A673 (cell line): ENCODE data around the gene F2RL2. TPM values are rescaled to one million over a fixed set of nuclear protein-coding genes. Genes with fewer than 3 reads are reported as not detected.

Experiments
- BruUV-seq: library from RNA; stranded (reverse); fragments of 400-500 nt; replicated peaks from 2 replicates; lab custom pipeline; 2021; lab: Mats Ljungman, UMichigan
- CTCF ChIA-PET: fragments of 300-600 bp; sonication (Branson Sonifier 250); formaldehyde crosslinking; loops from one replicate; lab custom pipeline; 2022; ENCODE audit warnings: antibody characterized with exemption; lab: Charles Lee
- POLR2A ChIA-PET: fragments of 300-600 bp; sonication (Branson Sonifier 250); formaldehyde crosslinking; loops from one replicate; lab custom pipeline; 2022; ENCODE audit warnings: antibody characterized with exemption; ENCODE audit not compliant: low non-redundant PET; lab: Charles Lee
- DNase-seq: peaks from one replicate; pipeline ENCODE4 v3.0.0-alpha.2; 2015; ENCODE audit warnings: low spot score
- H3K27ac ChIP-seq: fragments of 200-600 bp; sonication (generic); 2 replicates; pipeline ENCODE4 v1.5.1; 2016; ENCODE audit warnings: mixed run types, low read depth, mild to moderate bottlenecking, mixed read lengths, antibody characterized with exemption, low read length; ENCODE audit not compliant: poor library complexity, severe bottlenecking
- H3K27me3 ChIP-seq: fragments of 200-600 bp; sonication (generic); replicated peaks from 2 replicates; pipeline ENCODE4 v1.6.1; 2017; ENCODE audit warnings: mixed run types, low read depth, mild to moderate bottlenecking, mixed read lengths, antibody characterized with exemption, low read length; ENCODE audit not compliant: insufficient read depth, poor library complexity
- H3K36me3 ChIP-seq: fragments of 200-600 bp; sonication (generic); 2 replicates; pipeline ENCODE4 v1.6.1; 2016; ENCODE audit warnings: mixed run types, mild to moderate bottlenecking, mixed read lengths, antibody characterized with exemption, low read length; ENCODE audit not compliant: insufficient read depth, poor library complexity, severe bottlenecking
- H3K4me1 ChIP-seq: fragments of 200-600 bp; sonication (generic); 2 replicates; pipeline ENCODE4 v1.6.1; 2017; ENCODE audit warnings: mixed run types, mild to moderate bottlenecking, mixed read lengths, antibody characterized with exemption, low read length; ENCODE audit not compliant: insufficient read depth, poor library complexity, severe bottlenecking
- H3K4me3 ChIP-seq: fragments of 200-600 bp; sonication (generic); 2 replicates; pipeline ENCODE4 v1.5.1; 2016; ENCODE audit warnings: low read depth, mixed run types, mild to moderate bottlenecking, mixed read lengths, low read length; ENCODE audit not compliant: poor library complexity, severe bottlenecking
- H3K9me3 ChIP-seq: fragments of 200-600 bp; sonication (generic); 2 replicates; pipeline ENCODE4 v1.6.1; 2016; ENCODE audit warnings: mixed run types, low read depth, mild to moderate bottlenecking, mixed read lengths, antibody characterized with exemption, low read length; ENCODE audit not compliant: poor library complexity, severe bottlenecking
- EZH2 ChIP-seq: fragments of 200-600 bp; sonication (generic); IDR thresholded peaks from 2 replicates; pipeline ENCODE4 v1.6.1; 2017; ENCODE audit warnings: borderline replicate concordance, low read depth, mild to moderate bottlenecking, mixed read lengths, antibody characterized with exemption, low read length; ENCODE audit not compliant: poor library complexity, severe bottlenecking
- intact Hi-C: fragments of 100-400 bp; cut with micrococcal nuclease; formaldehyde crosslinking; loops from one replicate; pipeline ENCODE4 v1.10.0; 2022; ENCODE audit not compliant: unreplicated experiment
- total RNA-seq: library from RNA; stranded (reverse); gene quantifications from 2 replicates; pipeline ENCODE4 v1.2.3, GENCODE V29; 2021
- TF ChIP-seq, protein P1 (sequence below): fragments of 300-800, 200-600 bp; sonication (generic); conservative IDR thresholded peaks from 2 replicates; pipeline ENCODE4 v1.5.1; 2017; ENCODE audit warnings: low read depth, mild to moderate bottlenecking, antibody characterized with exemption, low read length, moderate library complexity, mixed read lengths

Gene F2RL2
- total RNA-seq, 1 experiment from 2014 or later = 14.4 TPM

DNA sequence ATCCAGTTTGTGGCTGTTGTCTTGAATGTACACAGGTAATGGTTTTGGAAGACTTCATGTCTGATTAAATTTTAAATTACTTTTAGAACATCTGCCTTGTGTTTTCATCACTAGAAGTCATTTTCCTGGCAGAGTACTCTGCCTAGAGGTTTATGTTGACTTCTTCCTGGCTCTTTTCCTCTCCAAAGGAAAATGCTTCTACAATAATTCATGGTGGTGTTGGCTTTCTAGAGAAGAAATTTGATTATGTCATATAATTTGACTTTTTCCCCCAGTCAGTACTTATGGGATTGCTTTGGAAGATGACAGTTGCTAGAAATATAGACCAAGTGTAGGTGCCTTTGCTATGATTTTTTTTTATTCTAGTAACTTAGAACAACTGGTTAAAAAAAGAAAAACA is 46.8 kb downstream of the F2RL2 start:
- Histone ChIP-seq H3K4me3 (no peak overlapping the region), H3K36me3 (no peaks in the 10 kb centered on the region), H3K4me1 (no peaks in the 10 kb centered on the region), H3K27ac (no peak overlapping the region), H3K27me3 (no peaks in the 10 kb centered on the region), H3K9me3 (no peaks in the 10 kb centered on the region)
- TF ChIP-seq, protein P1, sequence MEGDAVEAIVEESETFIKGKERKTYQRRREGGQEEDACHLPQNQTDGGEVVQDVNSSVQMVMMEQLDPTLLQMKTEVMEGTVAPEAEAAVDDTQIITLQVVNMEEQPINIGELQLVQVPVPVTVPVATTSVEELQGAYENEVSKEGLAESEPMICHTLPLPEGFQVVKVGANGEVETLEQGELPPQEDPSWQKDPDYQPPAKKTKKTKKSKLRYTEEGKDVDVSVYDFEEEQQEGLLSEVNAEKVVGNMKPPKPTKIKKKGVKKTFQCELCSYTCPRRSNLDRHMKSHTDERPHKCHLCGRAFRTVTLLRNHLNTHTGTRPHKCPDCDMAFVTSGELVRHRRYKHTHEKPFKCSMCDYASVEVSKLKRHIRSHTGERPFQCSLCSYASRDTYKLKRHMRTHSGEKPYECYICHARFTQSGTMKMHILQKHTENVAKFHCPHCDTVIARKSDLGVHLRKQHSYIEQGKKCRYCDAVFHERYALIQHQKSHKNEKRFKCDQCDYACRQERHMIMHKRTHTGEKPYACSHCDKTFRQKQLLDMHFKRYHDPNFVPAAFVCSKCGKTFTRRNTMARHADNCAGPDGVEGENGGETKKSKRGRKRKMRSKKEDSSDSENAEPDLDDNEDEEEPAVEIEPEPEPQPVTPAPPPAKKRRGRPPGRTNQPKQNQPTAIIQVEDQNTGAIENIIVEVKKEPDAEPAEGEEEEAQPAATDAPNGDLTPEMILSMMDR = no peak
- TF ChIP-seq EZH2 = no peak
- CTCF ChIA-PET = no interaction called here
- no peak for DNase-seq
- intact Hi-C loops = no loop called here
- BruUV-seq = no TSS peak
- POLR2A ChIA-PET = no interaction called here

DNA sequence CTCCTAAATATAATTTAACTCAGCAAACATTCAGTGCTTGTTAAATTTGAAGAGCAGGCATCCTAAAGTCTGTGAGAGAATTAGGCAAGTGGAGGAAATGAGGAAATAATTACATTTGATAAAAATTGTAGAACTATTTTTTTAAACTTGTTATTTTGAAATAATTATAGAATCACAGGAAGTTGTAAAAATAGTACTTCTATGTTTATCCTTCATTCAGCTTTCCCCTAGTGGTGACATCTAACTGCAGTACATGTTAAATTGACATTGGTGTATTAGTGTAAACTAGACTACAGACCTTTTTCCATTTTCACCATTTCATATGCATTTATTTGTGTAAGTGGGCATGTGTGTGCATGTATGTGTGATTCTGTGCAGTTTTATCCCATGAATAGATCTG is 51.6 kb downstream of the F2RL2 start:
- intact Hi-C loops = no loop called here
- no TSS peak for BruUV-seq
- DNase-seq = peak; percentile 17
- no peak for TF ChIP-seq EZH2
- TF ChIP-seq, protein P1 = peak; percentile 41
- Histone ChIP-seq H3K27me3 (no peaks in the 10 kb centered on the region), H3K9me3 (no peaks in the 10 kb centered on the region), H3K4me3 (no peak overlapping the region), H3K36me3 (no peaks in the 10 kb centered on the region), H3K27ac (no peak overlapping the region), H3K4me1 (no peaks in the 10 kb centered on the region)
- ChIA-PET POLR2A (no interaction called here), CTCF (interaction anchor here (0.6 kb wide), 1 partner anchor 208 kb away, joined by 3 read pairs; no protein-coding TSS in a partner anchor)

DNA sequence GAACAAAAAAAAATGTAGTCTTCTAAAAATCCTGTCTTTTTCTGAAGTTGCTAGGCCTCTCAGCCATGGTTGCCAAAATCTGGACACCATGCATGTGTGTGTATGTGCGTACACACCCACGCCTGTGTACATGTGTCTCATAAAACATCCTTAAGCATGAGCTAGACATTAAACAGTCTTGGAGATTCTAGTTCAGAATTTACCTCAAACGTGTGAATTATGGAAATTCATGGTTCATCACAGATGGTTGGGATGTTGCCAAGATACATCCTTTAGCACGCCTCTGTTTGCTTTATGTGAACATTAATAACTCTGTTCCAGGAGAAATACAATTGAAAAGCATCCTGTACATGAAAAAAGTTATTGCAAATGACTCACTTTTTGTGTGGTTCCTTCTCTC is 53.0 kb downstream of the F2RL2 start:
- no peaks in the 10 kb centered on the region for H3K36me3 ChIP-seq
- no peak for DNase-seq
- TF ChIP-seq, protein P1 = no peak
- no peak for TF ChIP-seq EZH2
- no peaks in the 10 kb centered on the region for H3K27me3 ChIP-seq
- BruUV-seq = no TSS peak
- intact Hi-C loops = no loop called here
- H3K4me3 ChIP-seq = no peak overlapping the region
- H3K27ac ChIP-seq = no peak overlapping the region
- H3K9me3 ChIP-seq = no peaks in the 10 kb centered on the region
- ChIA-PET POLR2A (no interaction called here), CTCF (interaction anchor here (0.6 kb wide), 1 partner anchor 167 kb away, joined by 3 read pairs; no protein-coding TSS in a partner anchor)
- no peaks in the 10 kb centered on the region for H3K4me1 ChIP-seq

Other genes with a start within 250 kb of the F2RL2 start
- gene IQGAP2, start 220.1 kb downstream of the F2RL2 start, total RNA-seq = 26.8 and 34.0 TPM in 2 replicates
- gene F2R, start 92.7 kb upstream of the F2RL2 start, total RNA-seq = 83.3 and 92.1 TPM in 2 replicates
- 0.32 and 0.39 TPM in 2 replicates for gene F2RL1, start 195.6 kb upstream of the F2RL2 start, total RNA-seq
- not detected in 2 replicates for gene S100Z, start 226.6 kb upstream of the F2RL2 start, total RNA-seq